ENCODE results near the gene ERCC1. TPM values are rescaled to one million over a fixed set of nuclear protein-coding genes. Genes with fewer than 3 reads are reported as not detected.

The ERCC1 gene
- total and polyA plus RNA-seq, 2 of the 13 experiments (the other 11 are each of a cell fraction or from before 2014, with no cell fraction given) = 40.0 to 66.4 TPM

DNA sequence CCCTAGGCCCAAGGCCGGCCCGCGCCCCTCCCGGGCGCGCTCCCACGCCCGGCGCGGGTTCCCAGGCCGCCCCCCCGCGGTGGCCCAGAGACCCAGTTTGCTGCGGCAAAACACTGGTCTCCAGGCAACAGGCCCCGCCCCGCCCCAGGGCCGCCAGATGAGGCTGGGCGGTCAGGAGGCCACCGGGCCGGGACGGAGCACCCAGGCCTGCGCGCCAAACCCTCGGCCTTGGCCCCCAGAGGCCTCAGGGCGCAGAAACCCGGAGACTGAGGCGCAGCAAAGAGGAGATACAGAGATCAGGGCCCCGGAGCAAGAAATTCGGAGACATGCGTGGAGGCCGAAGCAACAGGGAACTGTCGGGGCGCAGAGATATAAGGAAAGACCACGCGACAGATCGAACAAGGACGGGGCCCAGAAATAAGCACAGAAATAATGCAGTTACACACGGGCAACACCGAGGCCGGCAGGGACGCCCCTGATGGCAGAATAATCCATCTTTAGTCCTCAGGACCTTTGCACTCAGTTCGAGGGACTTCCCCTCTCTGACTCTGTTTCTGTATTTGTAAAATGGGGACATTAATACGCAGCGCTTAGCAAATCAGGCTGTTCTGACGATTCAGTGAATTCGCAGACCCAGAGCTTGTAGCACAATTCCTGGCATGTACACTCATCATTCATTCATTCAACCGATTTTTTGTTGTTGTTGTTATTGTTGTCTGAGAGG is 20.8 kb upstream of the ERCC1 start (continued):
- TF ChIP-seq ZBTB7A (CRISPR knock-in tag; IDR thresholded peaks at IDR 0.05) (no peak), ZNF773 (CRISPR knock-in tag; IDR thresholded peaks at IDR 0.05; ENCODE audit: borderline replicate concordance) (no peak), LCORL (IDR thresholded peaks at IDR 0.05) (no peak), LCORL (CRISPR knock-in tag; IDR thresholded peaks at IDR 0.05) (peak; percentile 87), ZMYM2 (CRISPR knock-in tag; IDR thresholded peaks at IDR 0.05) (no peak; the same call in 1 of the 2 replicates), BCL3 (CRISPR knock-in tag; IDR thresholded peaks at IDR 0.05) (no peak; the same call in 1 of the 2 replicates), ZNF605 (CRISPR knock-in tag; IDR thresholded peaks at IDR 0.05) (peak; percentile 2; the same call in 1 of the 2 replicates), ZBTB33 (CRISPR knock-in tag; IDR thresholded peaks at IDR 0.05) (no peak), YEATS4 (CRISPR knock-in tag; IDR thresholded peaks at IDR 0.05; ENCODE audit: borderline replicate concordance) (no peak), ATF7 (IDR thresholded peaks at IDR 0.05) (no peak), ATF7 (CRISPR knock-in tag; IDR thresholded peaks at IDR 0.05) (no peak), ZNF235 (CRISPR knock-in tag; IDR thresholded peaks at IDR 0.05; ENCODE audit: borderline replicate concordance) (no peak)
- TF ChIP-seq, protein P1, sequence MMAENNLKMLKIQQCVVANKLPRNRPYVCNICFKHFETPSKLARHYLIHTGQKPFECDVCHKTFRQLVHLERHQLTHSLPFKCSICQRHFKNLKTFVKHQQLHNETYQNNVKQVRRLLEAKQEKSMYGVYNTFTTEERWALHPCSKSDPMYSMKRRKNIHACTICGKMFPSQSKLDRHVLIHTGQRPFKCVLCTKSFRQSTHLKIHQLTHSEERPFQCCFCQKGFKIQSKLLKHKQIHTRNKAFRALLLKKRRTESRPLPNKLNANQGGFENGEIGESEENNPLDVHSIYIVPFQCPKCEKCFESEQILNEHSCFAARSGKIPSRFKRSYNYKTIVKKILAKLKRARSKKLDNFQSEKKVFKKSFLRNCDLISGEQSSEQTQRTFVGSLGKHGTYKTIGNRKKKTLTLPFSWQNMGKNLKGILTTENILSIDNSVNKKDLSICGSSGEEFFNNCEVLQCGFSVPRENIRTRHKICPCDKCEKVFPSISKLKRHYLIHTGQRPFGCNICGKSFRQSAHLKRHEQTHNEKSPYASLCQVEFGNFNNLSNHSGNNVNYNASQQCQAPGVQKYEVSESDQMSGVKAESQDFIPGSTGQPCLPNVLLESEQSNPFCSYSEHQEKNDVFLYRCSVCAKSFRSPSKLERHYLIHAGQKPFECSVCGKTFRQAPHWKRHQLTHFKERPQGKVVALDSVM (CRISPR knock-in tag; IDR thresholded peaks at IDR 0.05) = peak; percentile 86
- TF ChIP-seq, protein P2, sequence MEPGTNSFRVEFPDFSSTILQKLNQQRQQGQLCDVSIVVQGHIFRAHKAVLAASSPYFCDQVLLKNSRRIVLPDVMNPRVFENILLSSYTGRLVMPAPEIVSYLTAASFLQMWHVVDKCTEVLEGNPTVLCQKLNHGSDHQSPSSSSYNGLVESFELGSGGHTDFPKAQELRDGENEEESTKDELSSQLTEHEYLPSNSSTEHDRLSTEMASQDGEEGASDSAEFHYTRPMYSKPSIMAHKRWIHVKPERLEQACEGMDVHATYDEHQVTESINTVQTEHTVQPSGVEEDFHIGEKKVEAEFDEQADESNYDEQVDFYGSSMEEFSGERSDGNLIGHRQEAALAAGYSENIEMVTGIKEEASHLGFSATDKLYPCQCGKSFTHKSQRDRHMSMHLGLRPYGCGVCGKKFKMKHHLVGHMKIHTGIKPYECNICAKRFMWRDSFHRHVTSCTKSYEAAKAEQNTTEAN (CRISPR knock-in tag; conservative IDR thresholded peaks at IDR 0.05) = no peak
- TF ChIP-seq, protein P3, sequence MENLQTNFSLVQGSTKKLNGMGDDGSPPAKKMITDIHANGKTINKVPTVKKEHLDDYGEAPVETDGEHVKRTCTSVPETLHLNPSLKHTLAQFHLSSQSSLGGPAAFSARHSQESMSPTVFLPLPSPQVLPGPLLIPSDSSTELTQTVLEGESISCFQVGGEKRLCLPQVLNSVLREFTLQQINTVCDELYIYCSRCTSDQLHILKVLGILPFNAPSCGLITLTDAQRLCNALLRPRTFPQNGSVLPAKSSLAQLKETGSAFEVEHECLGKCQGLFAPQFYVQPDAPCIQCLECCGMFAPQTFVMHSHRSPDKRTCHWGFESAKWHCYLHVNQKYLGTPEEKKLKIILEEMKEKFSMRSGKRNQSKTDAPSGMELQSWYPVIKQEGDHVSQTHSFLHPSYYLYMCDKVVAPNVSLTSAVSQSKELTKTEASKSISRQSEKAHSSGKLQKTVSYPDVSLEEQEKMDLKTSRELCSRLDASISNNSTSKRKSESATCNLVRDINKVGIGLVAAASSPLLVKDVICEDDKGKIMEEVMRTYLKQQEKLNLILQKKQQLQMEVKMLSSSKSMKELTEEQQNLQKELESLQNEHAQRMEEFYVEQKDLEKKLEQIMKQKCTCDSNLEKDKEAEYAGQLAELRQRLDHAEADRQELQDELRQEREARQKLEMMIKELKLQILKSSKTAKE (CRISPR knock-in tag; IDR thresholded peaks at IDR 0.05; ENCODE audit: borderline replicate concordance) = peak; percentile 79; the same call in 1 of the 2 replicates
- TF ChIP-seq, protein P4, sequence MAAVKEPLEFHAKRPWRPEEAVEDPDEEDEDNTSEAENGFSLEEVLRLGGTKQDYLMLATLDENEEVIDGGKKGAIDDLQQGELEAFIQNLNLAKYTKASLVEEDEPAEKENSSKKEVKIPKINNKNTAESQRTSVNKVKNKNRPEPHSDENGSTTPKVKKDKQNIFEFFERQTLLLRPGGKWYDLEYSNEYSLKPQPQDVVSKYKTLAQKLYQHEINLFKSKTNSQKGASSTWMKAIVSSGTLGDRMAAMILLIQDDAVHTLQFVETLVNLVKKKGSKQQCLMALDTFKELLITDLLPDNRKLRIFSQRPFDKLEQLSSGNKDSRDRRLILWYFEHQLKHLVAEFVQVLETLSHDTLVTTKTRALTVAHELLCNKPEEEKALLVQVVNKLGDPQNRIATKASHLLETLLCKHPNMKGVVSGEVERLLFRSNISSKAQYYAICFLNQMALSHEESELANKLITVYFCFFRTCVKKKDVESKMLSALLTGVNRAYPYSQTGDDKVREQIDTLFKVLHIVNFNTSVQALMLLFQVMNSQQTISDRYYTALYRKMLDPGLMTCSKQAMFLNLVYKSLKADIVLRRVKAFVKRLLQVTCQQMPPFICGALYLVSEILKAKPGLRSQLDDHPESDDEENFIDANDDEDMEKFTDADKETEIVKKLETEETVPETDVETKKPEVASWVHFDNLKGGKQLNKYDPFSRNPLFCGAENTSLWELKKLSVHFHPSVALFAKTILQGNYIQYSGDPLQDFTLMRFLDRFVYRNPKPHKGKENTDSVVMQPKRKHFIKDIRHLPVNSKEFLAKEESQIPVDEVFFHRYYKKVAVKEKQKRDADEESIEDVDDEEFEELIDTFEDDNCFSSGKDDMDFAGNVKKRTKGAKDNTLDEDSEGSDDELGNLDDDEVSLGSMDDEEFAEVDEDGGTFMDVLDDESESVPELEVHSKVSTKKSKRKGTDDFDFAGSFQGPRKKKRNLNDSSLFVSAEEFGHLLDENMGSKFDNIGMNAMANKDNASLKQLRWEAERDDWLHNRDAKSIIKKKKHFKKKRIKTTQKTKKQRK (IDR thresholded peaks at IDR 0.05; ENCODE audit: low read length) = no peak
